HG02623 (cell line): ENCODE results near the gene NLRC5.
"Not testable (repeated sequence)": the region's sequence is repeated elsewhere in the genome, so short reads cannot be mapped to it uniquely, and the experiment has no call there.

Experiments used
- ATAC-seq: cut with Tn5 transposase; IDR thresholded peaks from one replicate; pipeline ENCODE4 v1.9.1; 2021; ENCODE audit warnings: moderate library complexity; ENCODE audit not compliant: unreplicated experiment

The NLRC5 gene

DNA sequence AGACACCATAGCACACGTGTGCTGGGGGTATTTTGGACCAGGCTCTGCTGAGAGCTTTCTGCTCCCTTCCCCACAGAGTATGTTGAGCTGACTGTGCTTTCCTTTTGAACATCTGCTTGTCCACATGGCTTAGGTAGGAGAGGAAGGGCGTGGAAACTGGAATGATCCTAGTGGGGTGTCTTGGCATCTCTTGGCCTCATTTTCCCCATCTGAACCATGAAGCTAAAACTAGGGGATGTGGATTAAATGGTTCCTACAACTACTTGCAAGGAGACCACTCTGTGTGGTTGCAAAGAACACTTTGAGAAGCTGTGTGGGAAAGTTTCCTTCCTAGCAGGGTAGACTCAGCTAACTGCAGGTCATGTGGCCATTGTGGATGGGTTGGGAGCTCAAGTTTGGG lies 6.7 kb upstream of the NLRC5 start:
- ATAC-seq: no peak

DNA sequence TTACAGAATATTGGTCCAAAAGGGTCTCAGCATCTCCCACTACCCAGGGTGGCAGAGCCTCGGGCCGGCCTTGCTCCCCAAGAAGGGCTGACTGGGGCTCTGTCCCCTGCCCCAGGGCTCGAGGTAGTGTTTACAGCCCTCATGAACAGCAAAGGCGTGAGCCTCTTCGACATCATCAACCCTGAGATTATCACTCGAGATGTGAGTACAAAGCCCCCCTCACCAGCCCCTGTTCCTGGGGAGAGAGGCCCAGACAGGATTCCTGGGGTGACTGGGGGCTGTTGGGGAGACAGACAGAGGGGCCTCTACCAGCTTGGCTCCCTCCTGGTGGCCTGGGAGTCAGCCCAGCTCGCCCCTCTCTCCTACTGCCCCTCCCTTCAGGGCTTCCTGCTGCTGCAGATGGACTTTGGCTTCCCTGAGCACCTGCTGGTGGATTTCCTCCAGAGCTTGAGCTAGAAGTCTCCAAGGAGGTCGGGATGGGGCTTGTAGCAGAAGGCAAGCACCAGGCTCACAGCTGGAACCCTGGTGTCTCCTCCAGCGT lies 6.1 kb upstream of the NLRC5 start:
- ATAC-seq: no peak

DNA sequence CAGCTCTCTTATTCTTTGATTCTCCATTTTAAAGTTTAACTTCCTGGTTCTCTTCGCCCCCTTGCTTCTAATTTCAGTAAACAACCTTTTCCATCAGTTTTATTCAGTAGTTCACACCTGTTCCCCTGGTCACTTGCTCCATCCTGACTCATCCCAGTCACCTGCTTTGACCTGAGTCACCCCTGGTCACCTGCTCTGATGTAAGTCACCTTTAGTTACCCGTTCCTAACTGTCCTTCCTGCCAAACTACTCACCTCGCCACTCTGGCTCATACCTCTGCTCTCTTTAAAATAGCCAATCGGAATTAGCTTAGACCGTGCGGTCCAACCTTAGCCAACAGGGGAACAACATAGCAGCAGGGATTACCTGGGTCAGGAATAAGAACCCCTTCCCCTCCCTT lies 4.7 kb upstream of the NLRC5 start:
- ATAC-seq: no peak

DNA sequence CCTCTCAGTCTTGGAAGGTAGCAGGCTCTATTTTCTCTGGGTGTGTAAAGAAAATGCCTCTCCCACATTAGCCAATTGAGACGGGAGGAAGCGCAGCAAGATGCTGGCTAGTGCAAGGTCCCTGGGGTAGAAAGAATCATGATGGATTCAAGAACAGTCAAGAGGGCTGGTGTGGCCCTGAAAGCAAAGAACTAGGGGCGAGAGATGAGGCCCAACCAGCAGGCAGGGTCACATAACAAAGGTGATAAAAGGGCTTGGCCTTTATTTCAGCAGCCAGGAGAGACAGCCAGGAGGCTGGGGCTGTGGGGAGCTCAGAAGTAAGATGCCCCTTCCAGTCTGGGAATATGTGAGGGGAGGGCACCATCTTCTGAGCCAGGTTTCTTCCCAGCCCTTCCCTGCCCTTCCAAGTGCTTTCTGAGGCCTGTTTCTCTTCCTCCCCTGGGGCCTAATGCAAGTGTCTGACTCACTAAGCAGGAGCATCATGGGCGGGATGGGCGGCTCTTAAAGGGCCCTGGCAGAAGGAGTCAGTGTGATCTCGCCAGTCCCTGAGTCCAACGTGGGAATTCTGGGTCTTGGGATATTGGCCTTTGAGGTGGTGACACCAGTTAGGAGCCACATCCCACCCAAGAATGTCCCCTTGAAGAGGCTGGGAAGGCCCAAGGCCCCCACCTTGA lies 3.9 kb upstream of the NLRC5 start:
- no peak for ATAC-seq

DNA sequence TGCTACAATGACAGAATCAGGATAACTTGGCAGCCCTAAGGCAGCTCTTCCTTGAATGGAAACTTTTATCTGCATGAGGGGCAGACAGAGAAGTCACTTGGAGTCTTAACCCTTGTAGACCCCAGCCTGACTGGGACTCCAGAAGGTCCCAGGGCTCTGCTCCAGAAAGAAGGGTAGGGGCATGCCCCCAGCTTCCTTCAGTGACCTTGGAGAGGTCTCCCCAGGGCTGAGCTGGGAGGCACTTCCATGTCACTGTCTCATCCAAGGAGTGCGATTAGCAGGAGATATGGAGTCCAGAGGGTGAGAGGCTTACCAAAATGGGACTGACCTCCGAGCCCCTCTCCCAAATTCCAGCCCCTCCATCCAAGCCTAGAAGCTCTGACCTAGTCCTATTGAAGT lies 3.4 kb upstream of the NLRC5 start:
- no peak for ATAC-seq

DNA sequence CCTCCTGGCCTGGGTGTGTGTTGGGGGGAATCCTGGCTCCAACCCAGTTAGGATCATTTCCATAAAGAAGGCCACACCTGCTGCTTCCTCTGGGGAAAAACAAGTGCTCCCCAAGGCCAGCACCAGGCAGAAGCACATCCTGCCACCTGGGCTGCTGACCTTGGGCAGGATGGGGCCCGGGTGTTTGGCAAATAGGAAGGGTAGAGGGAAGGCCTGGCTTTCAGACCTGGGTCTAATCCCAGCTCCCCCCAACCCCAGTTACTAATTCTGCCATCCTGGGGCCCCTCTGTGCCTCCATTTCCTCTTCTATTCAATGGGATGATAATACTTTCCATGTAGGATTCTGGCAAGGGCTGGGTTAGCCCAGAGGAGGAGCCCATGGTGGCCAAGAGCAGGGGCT lies 3.0 kb upstream of the NLRC5 start:
- ATAC-seq: no peak

DNA sequence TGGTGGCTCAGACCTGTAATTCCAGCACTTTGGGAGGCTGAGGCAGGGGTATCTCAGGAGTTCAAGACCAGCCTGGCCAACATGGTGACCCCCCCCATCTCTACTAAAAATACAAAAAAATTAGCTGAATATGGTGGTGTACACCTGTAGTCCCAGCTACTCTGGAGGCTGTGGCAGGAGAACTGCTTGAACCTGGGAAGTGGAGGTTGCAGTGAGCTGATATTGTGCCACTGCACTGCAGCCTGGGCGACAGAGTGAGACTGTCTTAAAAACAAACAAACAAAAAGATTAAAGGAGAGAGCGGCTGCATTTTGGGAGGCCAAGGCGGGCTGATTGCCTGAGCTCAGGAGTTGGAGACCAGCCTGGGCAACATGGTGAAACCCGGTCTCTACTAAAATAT lies 2.4 kb upstream of the NLRC5 start:
- not testable (repeated sequence) for ATAC-seq

DNA sequence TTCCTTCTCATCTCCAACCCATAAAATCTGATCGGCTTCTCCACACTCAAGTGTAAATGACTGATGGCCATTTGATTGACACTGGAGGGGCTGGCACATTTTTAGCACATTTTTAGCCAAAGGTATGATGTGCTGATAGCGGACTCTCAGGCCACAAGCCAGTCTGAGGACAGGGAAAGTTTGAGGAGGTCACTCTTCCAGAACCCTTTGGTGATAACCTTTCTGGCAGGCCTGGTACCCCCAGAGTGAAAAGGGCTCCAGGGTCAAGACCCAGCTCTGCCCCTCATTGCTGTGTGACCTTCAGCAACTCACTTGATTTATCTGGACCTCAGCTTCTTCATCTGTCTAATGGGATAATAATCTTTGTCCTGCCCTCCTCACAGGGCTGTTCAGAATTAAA lies 1.7 kb upstream of the NLRC5 start:
- no peak for ATAC-seq

DNA sequence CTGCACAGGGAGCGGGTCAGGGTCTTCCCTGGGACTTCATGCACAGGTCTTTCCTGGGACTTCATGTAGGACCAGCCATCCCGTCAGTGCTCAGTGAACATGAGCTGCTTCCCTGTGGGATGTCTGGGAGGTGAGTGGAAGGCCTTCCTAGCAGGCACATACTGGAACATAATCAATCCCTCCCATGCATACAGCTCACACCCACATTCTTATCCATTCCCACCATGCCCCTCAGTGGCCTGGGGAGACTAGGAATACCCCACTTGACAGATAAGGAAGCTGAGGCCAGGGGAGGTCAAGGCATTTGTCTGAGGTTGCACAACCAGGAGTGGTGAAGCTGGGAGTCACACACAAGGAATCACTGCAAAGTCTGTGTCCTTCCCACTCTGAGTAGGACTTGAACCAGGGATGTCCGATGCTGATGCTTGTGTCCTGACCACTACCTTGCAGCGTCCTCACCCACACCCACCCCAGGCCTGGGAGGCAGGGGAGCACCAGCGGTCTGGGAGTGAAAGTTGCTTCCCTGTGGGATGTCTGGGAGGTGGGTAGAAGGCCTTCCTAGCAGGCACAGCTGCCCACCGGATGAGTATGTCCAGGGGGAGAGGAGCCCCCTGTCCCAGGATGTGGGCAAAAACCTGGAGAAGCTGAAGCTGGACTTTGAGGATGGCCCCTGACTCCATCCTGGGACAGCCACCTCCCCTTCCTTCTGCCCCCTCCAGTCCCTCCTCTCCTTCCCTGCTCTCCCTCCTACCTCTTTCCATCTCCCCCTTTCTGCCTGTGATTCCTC lies 1.0 kb upstream of the NLRC5 start:
- no peak for ATAC-seq

DNA sequence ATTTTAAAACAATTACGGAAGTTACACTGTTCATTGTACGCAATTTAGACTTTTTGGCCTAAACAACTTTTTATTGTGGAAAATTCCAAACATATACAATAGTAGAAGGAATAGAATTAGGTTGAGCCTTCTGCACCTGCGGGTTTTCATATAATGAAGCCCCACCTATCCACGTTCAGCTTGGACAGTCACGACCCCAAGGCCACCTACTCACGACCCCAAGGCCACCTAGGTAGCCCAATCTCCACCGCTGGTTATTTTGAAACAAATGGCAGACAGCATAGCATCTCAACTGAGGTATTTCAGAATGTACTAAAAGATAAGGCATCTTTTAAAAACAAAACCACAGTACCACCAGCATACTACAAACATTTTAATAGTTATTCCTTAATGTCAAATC lies 631 bp downstream of the NLRC5 start:
- no peak for ATAC-seq

DNA sequence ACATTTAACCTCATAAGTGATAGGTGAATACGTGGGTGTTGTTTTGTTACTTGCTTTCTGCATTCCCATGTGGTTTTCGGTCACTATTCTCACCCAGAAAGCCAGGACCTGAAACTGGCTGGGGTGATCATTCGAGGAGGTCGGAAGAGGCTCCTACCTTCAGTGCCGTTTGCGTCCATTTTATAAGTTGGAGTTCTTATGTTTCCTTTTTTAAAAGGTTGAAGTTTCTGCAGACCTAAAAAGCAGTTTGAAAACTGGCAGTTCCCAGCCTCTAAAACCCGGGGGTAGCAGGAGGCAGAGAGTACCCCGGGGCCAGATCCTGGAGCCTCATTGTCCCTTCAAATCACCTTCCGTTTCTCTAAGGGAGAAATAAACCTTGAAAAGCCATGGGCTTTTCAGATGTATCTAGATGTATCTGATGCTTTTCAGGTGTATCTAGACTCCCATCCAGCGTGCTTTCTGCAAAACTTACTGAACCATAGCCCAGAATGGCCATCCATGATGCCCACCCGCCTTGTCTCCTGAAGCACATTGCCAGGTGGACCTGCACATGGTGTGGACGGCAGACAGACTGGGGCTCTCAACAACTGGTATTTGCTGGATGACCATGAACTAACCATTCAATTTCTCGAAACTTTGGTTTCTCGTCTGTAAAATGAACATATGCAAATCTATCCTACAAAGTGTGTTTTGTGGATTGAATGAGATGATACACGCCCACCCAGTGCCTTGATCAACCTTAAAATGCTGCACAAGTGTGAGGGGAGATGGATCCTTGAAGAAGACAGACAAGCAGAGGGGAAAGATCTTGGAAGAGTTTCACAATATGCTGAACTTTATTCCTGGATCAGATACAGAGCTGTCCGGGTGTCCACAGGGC lies 1.3 kb downstream of the NLRC5 start:
- no peak for ATAC-seq

DNA sequence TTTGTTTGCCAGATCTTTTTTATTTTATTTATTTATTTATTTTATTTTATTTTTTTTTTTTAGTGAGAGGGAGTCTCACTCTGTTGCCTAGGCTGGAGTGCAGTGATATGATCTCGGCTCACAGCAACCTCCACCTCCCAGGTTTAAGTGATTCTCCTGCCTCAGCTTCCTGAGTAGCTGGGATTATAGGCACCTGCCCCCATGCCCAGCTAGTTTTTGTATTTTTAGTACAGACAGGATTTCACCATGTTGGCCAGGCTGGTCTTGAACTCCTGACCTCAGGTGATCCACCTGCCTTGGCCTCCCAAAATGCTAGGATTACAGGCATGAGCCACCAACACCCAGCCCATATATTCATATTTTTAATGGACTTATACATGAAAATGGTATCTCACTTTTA lies 3.1 kb downstream of the NLRC5 start:
- not testable (repeated sequence) for ATAC-seq

DNA sequence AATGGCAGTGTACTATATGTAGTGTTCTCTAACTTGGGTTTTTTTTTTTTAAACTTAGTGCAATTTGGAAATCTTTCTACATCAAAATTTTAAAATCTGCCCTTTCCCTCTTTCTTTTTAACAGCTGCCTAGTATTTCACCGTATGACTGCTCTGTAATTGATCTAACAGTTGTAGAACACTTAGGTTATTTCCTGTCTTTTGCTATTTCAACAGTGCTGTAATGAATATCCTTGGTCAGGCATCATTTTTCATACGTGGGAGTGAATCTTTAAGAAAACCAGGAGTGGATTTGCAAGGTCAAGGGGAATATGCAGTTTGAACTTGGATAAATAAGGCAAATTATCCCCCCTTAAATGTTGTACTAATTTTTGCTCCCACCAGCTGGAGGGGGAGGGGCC lies 3.8 kb downstream of the NLRC5 start:
- no peak for ATAC-seq

DNA sequence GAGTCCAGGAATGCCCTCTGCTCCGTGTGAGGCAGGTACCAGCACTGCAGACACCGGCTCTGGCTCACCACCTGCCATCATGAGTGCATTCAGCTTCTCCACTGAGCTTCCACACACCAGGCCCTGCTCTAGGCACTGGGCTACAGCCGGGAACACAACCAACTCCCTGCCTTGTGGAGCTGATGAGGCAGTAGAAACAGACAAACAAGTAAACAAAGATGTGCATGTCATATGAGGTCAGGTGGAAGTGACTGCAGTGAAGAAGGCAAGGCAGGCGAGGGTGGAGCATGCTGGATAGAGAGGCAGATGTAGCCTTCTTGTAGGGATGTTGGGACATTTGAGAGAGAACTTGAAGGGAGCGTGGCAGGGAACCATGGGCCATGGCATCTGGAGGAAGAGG lies 5.0 kb downstream of the NLRC5 start:
- ATAC-seq: no peak

DNA sequence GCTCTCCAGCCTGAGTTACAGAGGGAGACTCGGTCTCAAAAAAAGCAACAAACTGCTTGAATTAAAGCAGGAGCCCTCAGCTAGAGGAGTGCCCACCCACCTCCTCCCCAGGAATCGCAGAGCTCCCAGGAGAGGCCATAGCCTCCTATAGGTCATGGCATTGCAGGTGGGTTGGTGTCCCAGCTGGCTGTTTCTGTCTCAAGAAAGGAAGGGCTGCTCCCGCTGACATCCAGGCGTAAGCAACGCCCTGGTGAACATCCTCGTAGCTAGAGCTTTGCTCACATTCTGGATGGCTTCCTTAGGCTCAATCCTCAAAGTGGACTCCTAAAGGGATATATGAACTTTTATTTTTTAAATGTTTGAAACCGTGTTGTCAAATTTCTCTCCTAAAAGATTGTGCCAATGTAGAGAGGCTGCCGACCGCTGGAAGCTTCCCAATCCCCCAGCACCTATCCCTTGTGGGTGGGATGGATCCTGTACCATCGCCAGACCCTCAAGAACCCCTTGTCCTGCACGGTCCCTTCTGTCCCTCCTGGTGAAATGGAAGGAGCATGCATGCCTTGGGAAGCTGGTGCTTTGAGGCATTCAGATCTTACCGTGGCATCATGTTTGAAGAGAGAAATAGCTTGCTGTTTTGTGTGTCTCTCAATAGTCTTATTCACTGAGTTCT lies 5.9 kb downstream of the NLRC5 start:
- ATAC-seq: no peak

DNA sequence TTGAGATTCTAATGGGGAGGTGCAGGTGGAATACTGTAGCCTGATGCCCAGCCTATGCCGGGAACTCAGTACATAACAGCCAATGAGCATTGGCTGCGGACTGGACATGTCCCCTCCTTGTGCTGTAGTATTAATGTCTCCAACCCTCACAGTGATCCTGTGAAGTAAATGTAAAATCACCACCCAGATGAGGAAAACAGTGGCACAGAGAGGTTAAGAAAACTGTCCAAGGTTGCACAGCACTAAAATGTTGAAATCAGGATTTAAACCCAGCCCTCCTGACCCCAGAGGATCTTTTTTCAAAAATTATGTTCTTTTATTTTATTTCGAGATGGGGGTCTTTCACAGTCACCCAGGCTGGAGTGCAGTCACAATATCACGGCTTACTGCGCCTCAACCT lies 7.9 kb downstream of the NLRC5 start:
- no peak for ATAC-seq

DNA sequence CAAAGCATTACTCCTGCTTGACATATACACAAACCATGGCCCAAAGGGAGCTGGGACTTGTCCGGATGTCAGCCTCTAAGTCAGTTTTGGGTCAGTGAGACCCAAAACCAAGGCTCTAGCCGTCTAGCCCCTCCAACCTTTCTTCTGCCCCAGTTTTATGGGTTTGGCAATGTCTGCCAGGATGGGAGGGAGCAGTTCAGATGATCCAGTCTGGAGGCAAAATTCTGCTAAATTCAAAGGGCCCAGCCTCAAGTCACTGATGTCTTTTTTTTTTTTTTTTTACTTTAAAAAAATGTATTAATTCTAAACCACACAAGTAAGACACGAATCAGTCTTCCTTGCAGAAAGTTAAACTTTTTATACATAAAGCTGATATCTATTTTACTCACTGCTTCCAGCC lies 8.6 kb downstream of the NLRC5 start:
- no peak for ATAC-seq

DNA sequence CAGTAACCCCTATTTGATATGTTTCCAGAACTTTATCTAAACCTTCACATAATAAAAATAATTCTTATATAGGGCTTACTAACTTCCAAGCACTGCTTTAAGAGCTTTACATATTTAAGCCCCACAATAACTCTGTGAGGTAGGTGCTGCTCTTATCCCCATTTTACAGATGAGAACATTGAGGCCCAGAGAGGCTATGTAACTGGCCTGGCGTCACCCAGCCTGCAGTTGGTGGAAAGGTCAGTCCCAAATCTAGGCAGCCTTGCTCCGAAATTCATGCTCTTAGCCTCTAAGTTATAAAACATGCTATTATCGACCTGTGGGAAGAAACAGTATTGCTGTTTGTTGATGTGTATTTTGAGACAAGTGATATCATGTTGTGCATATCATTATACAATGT lies 9.0 kb downstream of the NLRC5 start:
- no peak for ATAC-seq

DNA sequence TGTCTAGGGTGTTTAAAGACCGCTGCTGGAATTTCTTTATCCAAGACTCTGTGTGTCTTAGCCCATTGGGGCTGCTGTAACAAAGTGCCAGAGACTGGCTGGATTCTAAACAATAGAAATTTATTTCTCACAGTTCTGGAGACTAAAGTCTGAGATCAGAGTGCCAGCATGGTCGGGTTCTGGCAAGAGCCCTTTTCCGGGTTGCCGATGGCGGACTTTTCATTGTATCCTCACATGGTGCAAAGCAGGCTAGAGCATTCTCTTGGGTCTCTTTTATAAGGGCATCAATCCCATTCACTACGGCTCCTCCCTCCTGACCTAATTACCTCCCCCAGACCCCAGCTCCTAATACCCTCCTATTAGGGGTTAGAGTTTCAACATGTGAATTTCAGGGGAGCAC lies 9.5 kb downstream of the NLRC5 start:
- no peak for ATAC-seq

DNA sequence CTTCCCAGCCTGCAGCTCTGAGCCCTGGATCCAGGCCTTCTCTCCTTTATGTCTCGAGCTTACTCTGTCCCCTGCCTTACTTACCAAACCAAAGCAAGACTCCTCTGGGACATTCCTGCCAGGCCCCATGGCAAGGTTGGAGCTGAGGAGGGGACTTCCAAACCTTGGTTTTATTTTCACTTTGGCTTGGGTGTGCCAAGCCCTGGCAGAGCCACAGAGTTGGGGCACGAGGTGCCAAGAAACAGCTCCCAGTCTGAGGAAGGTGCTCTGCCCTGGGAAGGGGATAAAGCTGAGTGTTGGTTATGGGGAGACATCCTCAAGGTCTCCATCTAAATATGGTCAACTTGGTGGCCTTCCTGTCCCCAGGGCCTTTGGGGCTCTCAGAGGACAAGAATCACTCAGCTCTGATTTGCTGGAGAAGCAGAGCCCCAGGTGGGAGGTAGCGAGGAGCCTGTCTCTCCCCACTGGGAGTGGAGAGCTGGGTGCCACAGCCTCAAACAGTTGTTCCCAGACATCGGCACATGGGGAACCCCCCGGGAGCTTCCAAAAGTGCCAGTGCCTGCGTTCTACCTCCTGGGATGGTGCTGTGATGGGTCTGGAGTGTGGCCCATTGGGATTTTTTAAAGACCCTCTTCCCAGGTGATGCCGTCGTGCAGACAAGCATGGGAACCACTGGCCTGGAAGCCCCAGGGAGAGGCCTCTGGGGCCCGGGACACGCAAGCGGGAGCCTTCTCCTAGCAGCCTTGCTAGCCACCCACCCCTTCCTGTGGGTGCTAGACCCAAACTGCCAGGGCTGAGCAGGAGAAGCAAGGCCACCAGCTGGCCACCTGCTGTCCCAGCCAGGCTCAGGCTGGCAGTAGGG lies 10.3 kb downstream of the NLRC5 start:
- ATAC-seq: no peak
